Measurements from ENCODE around the gene NOTUM. TPM values are rescaled to one million over a fixed set of nuclear protein-coding genes. Genes with fewer than 3 reads are reported as not detected.
A peak's percentile ranks its signal among the peaks of the same experiment; 100 is the strongest.

NOTUM gene
- total RNA-seq, 2 experiments from 2014 or later = 0.41 to 0.49 TPM

GRCh38 chr17:82004517-82005455 is 43.8 kb upstream of the NOTUM start:
- no peak for DNase-seq
- Mint-ChIP-seq H3K27ac (no peak overlapping the region), H3K27me3 (no peaks in the 10 kb centered on the region), H3K4me3 (no peak overlapping the region), H3K9me3 (no peaks in the 10 kb centered on the region), H3K4me1 (ENCODE audit: low read depth) (peaks cover 6% of the 10 kb centered on the region), H3K36me3 (ENCODE audit: low read depth) (no peaks in the 10 kb centered on the region)
- TF ChIP-seq CTCF (IDR thresholded peaks at IDR 0.05) = no peak
- CTCF ChIA-PET = interaction anchor here (1.1 to 3.5 kb wide), 3 partner anchors 15 to 45 kb away, joined by 3 to 11 read pairs (median 5); no protein-coding TSS in a partner anchor
- intact Hi-C loops (cut with micrococcal nuclease) = no loop called here
- ATAC-seq = no peak
- POLR2A ChIA-PET = no interaction called here

- peak; percentile 23 for DNase-seq
- ChIA-PET POLR2A (interaction anchor here (0.6 kb wide), 2 partner anchors 179 to 507 kb away, joined by 3 read pairs; no protein-coding TSS in a partner anchor), CTCF (interaction anchor here (1.4 to 3.5 kb wide), 2 partner anchors 17 to 44 kb away, joined by 5 to 11 read pairs; no protein-coding TSS in a partner anchor)
- peak; percentile 59 for ATAC-seq
- intact Hi-C loops (cut with micrococcal nuclease) = no loop called here
- Mint-ChIP-seq H3K27ac (no peak overlapping the region), H3K36me3 (ENCODE audit: low read depth) (no peaks in the 10 kb centered on the region), H3K27me3 (no peaks in the 10 kb centered on the region), H3K9me3 (no peaks in the 10 kb centered on the region), H3K4me1 (ENCODE audit: low read depth) (no peaks in the 10 kb centered on the region), H3K4me3 (no peak overlapping the region)
- no peak for TF ChIP-seq CTCF (IDR thresholded peaks at IDR 0.05)
These were observed 42.7 kb upstream of the NOTUM start for GRCh38 chr17:82003411-82004381.

- ChIA-PET CTCF (no interaction called here), POLR2A (no interaction called here)
- H3K4me1 Mint-ChIP-seq (ENCODE audit: low read depth) = no peaks in the 10 kb centered on the region
- H3K4me3 Mint-ChIP-seq = no peak overlapping the region
- no peak overlapping the region for H3K27ac Mint-ChIP-seq
- DNase-seq (no peak), ATAC-seq (no peak)
- TF ChIP-seq CTCF (IDR thresholded peaks at IDR 0.05) = no peak
- no peaks in the 10 kb centered on the region for H3K27me3 Mint-ChIP-seq
- no peaks in the 10 kb centered on the region for H3K9me3 Mint-ChIP-seq
- no peaks in the 10 kb centered on the region for H3K36me3 Mint-ChIP-seq (ENCODE audit: low read depth)
- intact Hi-C loops (cut with micrococcal nuclease) = no loop called here
These were observed 40.6 kb upstream of the NOTUM start for GRCh38 chr17:82001571-82002056.

- H3K36me3 Mint-ChIP-seq (ENCODE audit: low read depth) = no peaks in the 10 kb centered on the region
- no peak for TF ChIP-seq CTCF (IDR thresholded peaks at IDR 0.05)
- no peak overlapping the region for H3K4me3 Mint-ChIP-seq
- POLR2A ChIA-PET = no interaction called here
- H3K4me1 Mint-ChIP-seq (ENCODE audit: low read depth) = no peaks in the 10 kb centered on the region
- intact Hi-C loops (cut with micrococcal nuclease) = no loop called here
- CTCF ChIA-PET = no interaction called here
- H3K9me3 Mint-ChIP-seq = no peaks in the 10 kb centered on the region
- H3K27ac Mint-ChIP-seq = no peak overlapping the region
- H3K27me3 Mint-ChIP-seq = no peaks in the 10 kb centered on the region
- no peak for ATAC-seq
- DNase-seq = no peak
These were observed 40.0 kb upstream of the NOTUM start for GRCh38 chr17:82000803-82001570.

All from activated CD8-positive, alpha-beta T cell treated with anti-CD3 and anti-CD28 coated beads for 36 hours (primary cell).